Keratinocyte (primary cell): ENCODE measurements around the gene CNGA3.

ENCODE experiments used
- CTCF ChIP-seq, 3 experiments: IDR thresholded peaks in 1 of 3; conservative IDR thresholded peaks in 1 of 3; optimal IDR thresholded peaks in 1 of 3; 2 replicates in 2 of 3; 3 replicates in 1 of 3; pipeline versions ENCODE3 to v1.5.1; 2011; ENCODE audit warnings: low read length in 3 of 3, mild to moderate bottlenecking in 3 of 3, moderate library complexity in 2 of 3, control low read depth in 1 of 3, inconsistent platforms in 1 of 3; ENCODE audit not compliant: insufficient read depth in 2 of 3; ENCODE audit errors: extremely low read depth in 1 of 3
- EZH2 ChIP-seq: IDR thresholded peaks from one replicate; pipeline ENCODE4 v1.6.1; 2012; ENCODE audit warnings: inconsistent platforms, mild to moderate bottlenecking, low read length, moderate library complexity

GRCh38 chr2:98308068-98308467, 38.2 kb upstream of the CNGA3 start:
- TF ChIP-seq CTCF (optimal IDR thresholded peaks at IDR 0.05 in 1 of 3, IDR thresholded peaks at IDR 0.05 in 1 of 3, conservative IDR thresholded peaks at IDR 0.05 in 1 of 3; ENCODE audit: extremely low read depth in 1 of 3, insufficient read depth in 2 of 3, low read length in 3 of 3) (no peak), EZH2 (no peak)
